ENCODE data around the gene SRRD.

GRCh38 chr22:26481694-26482093 is 2.0 kb upstream of the SRRD start:
- no peak for TF ChIP-seq CTCF (IDR thresholded peaks at IDR 0.05)
- no peak for TF ChIP-seq POLR2A (IDR thresholded peaks at IDR 0.05)

Data from adrenal gland (tissue), 5 donors.